Measurements from ENCODE around the gene HLA-E. TPM values are rescaled to one million over a fixed set of nuclear protein-coding genes. Genes with fewer than 3 reads are reported as not detected.

Gene HLA-E
- total and polyA plus RNA-seq, 2 donors (not counting 1 experiment from before 2014, with no cell fraction given): 1,043 to 1,174 TPM

GRCh38 chr6:30463242-30463641, 26.1 kb upstream of the HLA-E start:
- DNase-seq: no peak
- peak overlapping the region; percentile 84 for H3K4me2 ChIP-seq (replicated peaks; ENCODE audit: low read depth, low read length, poor library complexity, severe bottlenecking)
- ATAC-seq (ENCODE audit: low read depth): no peak
- H3K27ac Mint-ChIP-seq: no peak overlapping the region
- H2AFZ ChIP-seq (ENCODE audit: insufficient read depth, low read depth, low read length, poor library complexity, severe bottlenecking): no peak overlapping the region
- H3K27me3 ChIP-seq (replicated peaks in 1 of 4; ENCODE audit: control extremely low read depth in 1 of 4, control insufficient read depth in 3 of 4, insufficient read depth in 4 of 4, low read length in 3 of 4): peaks cover 0 to 91% (median 79%) of the 10 kb centered on the region in 4 experiments
- peaks cover 0 to 30% (median 16%) of the 10 kb centered on the region in 3 donors for H3K9me3 ChIP-seq (ENCODE audit: control extremely low read depth in 1 of 3, control insufficient read depth in 2 of 3, insufficient read depth in 1 of 3, low read length in 2 of 3)
- peak overlapping the region; percentile 27 for H3K4me3 Mint-ChIP-seq
- ChIA-PET POLR2A (no interaction called here), CTCF (interaction anchor here (0.6 to 10.6 kb wide), 5 partner anchors 10 to 761 kb away, joined by 3 to 88 read pairs (median 3); no protein-coding TSS in a partner anchor)
- H3K79me2 ChIP-seq (ENCODE audit: control insufficient read depth, insufficient read depth, low read length): no peaks in the 10 kb centered on the region
- H3K4me3 ChIP-seq (ENCODE audit: control extremely low read depth in 1 of 5, extremely low read depth in 1 of 5, insufficient read depth in 1 of 5, low read depth in 2 of 5, low read length in 4 of 5): peak overlapping the region in 3 of 5 experiments; percentile 23 to 41 (median 38)
- peaks cover 43% of the 10 kb centered on the region for H3K4me1 Mint-ChIP-seq
- peaks cover 22% of the 10 kb centered on the region for H4K20me1 ChIP-seq (ENCODE audit: control insufficient read depth, insufficient read depth, low read length, poor library complexity, severe bottlenecking)
- TF ChIP-seq EZH2 (IDR thresholded peaks at IDR 0.05; ENCODE audit: borderline replicate concordance, insufficient read depth, low read depth, low read length, poor library complexity, severe bottlenecking): no peak
- TF ChIP-seq, protein P1, sequence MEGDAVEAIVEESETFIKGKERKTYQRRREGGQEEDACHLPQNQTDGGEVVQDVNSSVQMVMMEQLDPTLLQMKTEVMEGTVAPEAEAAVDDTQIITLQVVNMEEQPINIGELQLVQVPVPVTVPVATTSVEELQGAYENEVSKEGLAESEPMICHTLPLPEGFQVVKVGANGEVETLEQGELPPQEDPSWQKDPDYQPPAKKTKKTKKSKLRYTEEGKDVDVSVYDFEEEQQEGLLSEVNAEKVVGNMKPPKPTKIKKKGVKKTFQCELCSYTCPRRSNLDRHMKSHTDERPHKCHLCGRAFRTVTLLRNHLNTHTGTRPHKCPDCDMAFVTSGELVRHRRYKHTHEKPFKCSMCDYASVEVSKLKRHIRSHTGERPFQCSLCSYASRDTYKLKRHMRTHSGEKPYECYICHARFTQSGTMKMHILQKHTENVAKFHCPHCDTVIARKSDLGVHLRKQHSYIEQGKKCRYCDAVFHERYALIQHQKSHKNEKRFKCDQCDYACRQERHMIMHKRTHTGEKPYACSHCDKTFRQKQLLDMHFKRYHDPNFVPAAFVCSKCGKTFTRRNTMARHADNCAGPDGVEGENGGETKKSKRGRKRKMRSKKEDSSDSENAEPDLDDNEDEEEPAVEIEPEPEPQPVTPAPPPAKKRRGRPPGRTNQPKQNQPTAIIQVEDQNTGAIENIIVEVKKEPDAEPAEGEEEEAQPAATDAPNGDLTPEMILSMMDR (IDR thresholded peaks at IDR 0.05): no peak
- intact Hi-C loops (cut with micrococcal nuclease): no loop called here
- WGBS (ENCODE audit: insufficient coverage): 38% methylated on average over 3 of the region's 9 CpGs
- no peaks in the 10 kb centered on the region for H3K36me3 ChIP-seq (replicated peaks in 1 of 2; ENCODE audit: control extremely low read depth in 1 of 2, control insufficient read depth in 1 of 2, extremely low read depth in 1 of 2, insufficient read depth in 2 of 2, low read length in 1 of 2)
- H3K27ac ChIP-seq (ENCODE audit: low read length in 2 of 2): no peak overlapping the region
- peak overlapping the region; percentile 56 for H3K9ac ChIP-seq (ENCODE audit: low read length)
- H3K27me3 Mint-ChIP-seq: peaks cover 76% of the 10 kb centered on the region
- peaks cover 42% of the 10 kb centered on the region in 2 donors for H3K4me1 ChIP-seq (ENCODE audit: control insufficient read depth in 2 of 2, insufficient read depth in 2 of 2, low read length in 2 of 2)
- H3K9me3 Mint-ChIP-seq (ENCODE audit: insufficient read depth): peaks cover 7% of the 10 kb centered on the region

All from B cell (primary cell).